GM18517 (cell line): ENCODE results near the gene TMEM236.

Source experiments
- ATAC-seq: cut with Tn5 transposase; IDR thresholded peaks from one replicate; pipeline ENCODE4 v1.9.1; 2021; ENCODE audit warnings: mild to moderate bottlenecking, moderate library complexity; ENCODE audit not compliant: unreplicated experiment

The TMEM236 gene

GRCh38 chr10:17816199-17816598 is 64.2 kb downstream of the TMEM236 start:
- no peak for ATAC-seq

GRCh38 chr10:17817316-17817715 is 65.3 kb downstream of the TMEM236 start:
- ATAC-seq = no peak

DNA sequence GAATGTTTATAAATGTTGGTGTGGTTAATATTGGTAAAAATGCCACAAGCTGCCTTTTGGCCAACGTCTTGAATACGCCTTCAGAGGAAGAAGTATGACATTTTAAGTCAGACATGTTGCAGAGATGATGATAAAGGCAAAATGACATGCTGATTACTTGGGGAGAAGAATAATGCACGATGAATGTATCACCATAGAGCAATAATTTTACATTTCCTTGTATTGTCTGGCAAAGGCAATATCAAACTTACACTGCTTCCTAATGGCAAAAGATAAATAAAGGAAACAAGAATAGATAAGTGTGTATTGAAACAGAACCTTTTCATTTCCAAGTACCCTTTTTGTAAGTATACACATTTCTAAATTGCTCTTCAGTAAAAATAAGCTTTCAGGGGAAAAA is 65.8 kb downstream of the TMEM236 start:
- no peak for ATAC-seq

DNA sequence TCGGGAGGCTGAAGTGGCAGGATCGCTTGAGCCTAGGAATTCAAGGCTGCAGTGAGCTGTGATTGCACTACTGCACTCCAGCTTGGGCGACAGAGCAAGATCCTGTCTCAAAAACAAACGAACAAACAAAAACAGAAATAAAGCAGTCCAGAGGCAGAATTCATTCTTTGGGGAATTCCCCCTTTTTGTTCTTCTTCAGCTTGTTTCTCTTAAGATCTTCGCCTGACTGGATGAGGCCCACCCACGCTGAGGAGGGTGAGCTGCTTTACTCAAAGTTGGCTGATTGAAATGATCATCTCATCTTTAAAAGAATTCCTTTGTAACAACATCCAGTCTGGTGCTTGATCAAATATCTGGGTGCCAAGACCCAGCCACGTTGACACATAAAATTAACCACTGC is 67.8 kb downstream of the TMEM236 start:
- no peak for ATAC-seq

DNA sequence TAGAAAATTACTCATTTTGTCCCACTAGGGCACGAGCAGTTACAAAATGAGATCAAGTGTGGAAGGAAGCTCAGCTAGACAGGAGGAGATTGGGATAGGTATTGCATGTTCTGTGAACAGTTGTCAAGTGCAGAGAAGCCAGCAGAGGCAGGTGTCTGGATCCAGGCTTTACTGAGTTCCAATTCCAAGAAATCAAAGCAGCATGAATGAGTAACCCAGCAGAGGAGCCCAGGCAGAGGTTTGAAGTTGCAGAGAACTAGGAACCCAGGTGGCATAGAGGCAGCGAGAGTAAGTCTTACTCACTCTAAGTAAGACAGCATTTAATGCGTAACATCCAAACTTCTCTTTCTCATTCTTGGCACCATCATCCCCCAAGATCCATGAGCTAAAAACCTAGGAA is 68.9 kb downstream of the TMEM236 start:
- ATAC-seq = no peak

DNA sequence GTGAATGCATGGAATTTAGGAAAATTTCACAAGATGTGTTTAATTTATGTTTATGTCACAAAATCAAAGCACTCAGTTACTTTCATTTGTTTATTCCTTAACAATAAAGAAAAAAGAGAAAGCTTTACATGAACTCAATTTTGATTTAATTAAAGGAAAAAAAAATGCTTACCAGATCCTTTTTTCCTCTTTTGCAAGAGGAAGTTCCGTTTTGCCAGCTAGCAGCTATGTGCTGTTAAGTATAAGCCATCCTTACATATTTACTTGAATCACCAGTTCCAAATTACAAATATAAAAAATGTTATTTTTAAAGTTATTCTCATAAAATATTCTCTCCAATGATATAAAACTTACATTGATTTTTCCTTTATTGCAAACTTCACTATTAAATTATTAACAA is 69.9 kb downstream of the TMEM236 start:
- no peak for ATAC-seq

DNA sequence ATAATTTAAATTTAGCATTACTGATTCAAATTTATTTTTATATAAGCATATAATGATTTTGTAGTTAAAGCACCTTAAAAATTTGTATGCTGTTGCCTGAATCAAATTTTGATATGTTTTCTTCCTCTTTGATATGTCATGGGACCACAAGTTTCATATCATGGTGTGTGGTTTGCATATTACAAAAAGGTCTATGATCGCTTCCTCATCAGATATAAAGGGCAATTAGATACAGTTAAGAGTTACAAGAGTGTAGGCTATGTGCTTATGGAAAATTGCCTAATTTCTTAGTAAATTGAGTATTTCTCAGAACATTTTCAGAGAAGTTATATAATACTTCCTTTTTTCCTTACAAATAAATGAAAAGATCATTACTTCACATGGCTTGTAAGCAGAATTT is 79.3 kb downstream of the TMEM236 start:
- no peak for ATAC-seq

GRCh38 chr10:17831896-17832295 is 79.9 kb downstream of the TMEM236 start:
- ATAC-seq = no peak

GRCh38 chr10:17833656-17834055 is 81.7 kb downstream of the TMEM236 start:
- ATAC-seq = no peak

DNA sequence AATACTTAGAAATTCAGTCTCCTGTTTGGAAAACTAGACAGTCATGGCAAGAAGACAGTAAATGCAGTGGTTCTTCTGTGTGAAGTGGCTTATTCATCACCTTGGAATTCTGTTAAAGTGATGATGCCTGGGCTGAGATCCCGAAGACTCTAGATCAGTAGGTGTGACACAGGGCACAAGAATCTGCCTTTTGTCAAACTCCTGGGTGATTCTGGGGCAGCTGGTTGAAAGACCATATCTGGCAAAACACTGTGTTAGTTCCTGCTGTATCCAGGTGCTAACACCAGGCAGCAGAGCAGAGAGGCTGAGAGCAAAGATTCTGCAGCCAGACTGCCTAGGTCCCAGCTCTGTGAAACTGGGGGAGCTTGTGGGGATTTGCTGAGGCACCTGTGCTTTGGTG is 83.7 kb downstream of the TMEM236 start:
- ATAC-seq = no peak

- ATAC-seq = no peak
Measured at GRCh38 chr10:17836942-17837341, 84.9 kb downstream of the TMEM236 start.

DNA sequence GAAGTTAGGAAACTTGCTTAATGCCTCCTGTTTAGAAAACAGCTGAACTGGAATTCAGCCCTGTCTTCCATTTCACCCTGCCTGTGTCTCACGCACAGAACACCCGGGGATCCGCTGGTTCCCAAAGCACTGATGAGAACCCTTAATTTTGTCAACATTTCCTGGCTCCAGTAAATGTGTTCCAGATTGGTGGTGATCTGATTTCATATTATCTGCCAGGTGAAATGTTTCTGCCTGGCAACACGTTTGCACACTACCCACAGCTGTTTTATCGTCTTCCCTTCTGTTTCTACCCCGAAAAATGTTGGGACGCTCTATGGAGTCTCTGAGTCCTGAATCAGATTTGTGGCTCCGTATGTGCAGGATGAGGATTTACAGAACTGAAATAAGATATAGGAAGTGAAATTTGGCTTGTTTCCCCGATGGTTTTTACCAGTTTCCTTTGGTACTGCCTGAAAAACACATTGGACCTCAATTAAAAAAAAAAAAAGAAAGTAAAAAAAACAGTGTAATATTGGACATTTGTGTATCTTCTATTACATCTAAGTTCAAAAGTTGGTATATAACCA is 86.2 kb downstream of the TMEM236 start:
- ATAC-seq = no peak

- no peak for ATAC-seq
Measured at GRCh38 chr10:17841050-17841449, 89.0 kb downstream of the TMEM236 start.

DNA sequence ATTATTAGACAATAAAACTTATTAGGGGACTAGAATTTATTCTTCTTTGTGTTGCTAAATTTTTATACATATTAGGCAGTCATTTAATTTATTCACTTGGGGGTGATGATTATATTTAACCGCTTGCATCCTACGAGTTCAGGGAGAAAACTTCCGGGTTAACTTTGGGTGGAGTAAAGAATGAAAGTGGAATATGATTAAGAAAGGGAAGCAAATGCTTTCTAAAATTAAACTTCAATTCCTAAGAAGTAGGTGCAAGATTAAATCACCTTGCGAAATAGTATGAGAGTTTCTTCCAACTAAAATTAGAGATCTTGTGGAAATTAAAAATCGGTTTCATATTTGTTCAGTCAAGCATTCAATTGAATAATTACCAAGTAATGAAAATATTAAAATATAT is 90.6 kb downstream of the TMEM236 start:
- ATAC-seq = no peak

DNA sequence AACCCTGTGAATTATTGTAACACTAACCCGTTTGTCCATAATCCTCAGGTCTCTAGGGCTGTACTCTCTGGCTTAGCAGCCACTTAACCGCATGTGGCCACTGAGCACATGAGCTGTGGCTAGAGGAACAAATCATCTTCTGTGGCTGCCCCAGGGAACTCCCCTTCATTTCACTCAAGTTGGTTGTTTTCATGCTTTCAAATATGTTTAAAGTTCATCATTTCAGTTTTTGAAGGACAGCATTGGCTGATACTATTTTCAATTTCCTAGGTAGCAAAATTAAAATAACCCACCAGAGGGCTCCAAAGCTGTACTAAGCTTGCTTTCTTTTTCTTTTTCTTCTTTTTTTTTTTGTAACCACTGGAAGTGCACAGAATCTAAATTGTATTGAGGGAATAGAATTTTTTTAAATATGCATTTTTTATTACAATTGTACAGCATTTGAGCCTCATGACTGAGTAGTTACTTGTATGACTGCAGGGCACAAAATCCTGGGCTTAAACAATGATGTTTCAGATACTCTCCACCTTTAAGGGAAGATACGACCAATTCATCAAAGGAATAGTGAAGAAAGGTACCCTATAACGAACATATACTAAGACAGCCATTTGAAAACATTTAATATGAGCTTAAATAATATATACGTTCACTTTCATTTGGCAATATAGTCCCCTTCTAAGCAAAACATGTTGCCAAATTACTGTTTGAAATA is 95.7 kb downstream of the TMEM236 start:
- no peak for ATAC-seq

- no peak for ATAC-seq
Measured at GRCh38 chr10:17848646-17849045, 96.6 kb downstream of the TMEM236 start.
